Hematopoietic multipotent progenitor cell treated with erythropoietin and hydrocortisone succinate and interleukin-3 and kit ligand, for 8 days (in vitro differentiated cells): ENCODE data around the gene TLR6.

ENCODE experiments used
- DNase-seq: peaks from one replicate; pipeline ENCODE4 v3.0.0-alpha.2; 2015

Gene TLR6

DNA sequence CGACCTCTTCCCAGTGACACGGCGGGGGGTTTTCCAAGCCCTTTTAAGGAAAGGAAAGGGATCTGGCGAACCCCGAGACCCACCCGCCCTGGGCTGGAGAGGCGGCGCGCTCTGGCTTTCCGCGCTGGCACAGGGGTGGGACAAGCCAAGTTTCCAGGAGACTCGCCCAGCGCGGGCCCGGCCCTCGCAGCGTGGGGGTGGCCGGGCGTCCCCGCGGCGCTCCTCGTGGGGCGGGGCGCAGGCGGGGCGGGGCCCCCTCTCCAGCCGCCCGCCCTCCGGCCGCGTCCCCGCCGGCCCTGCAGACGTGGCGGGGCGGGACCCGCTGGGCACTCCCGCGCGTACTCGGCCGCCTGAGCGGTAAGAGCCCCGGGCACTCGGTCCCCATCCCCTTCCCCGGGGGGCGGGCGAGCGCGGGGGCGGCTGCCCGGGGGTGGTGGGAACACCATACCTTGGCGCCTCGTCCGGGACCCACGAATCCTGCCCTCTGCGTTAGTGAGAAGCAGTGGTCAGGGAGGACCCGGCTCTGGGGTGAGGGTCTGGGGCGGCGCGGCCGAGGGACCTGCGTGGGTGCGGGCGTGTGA is 11.0 kb upstream of the TLR6 start, which contains the start of gene FAM114A1:
Gene FAM114A1, plus strand, starts transcription at position 329 of the 581 bp plus-strand sequence. CDS start 10,273 bp downstream, outside the sequence.
- peak; percentile 73 for DNase-seq

DNA sequence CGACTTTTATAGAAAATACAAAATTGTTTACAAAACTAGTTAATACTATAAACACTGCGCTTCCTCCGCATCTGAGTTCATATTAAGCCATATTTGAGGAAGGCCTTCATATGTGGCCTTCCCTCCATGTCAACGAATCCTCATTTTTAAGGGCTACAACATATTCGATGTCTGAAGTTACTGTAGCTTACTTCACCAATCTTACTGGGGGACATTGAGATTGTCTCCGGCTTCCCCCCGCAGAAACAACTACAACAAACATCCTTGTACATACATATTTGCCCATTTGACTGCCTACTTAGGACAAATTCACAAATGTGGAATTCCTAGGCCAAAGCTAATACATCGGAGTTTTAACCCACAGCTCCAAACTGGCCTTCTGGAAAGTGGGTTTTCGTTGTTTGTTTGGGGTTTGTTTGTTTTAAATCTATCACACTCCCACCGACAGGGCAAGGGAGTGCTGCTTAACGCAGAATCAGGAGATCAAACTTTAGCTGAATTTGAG is 10.4 kb upstream of the TLR6 start:
- no peak for DNase-seq

DNA sequence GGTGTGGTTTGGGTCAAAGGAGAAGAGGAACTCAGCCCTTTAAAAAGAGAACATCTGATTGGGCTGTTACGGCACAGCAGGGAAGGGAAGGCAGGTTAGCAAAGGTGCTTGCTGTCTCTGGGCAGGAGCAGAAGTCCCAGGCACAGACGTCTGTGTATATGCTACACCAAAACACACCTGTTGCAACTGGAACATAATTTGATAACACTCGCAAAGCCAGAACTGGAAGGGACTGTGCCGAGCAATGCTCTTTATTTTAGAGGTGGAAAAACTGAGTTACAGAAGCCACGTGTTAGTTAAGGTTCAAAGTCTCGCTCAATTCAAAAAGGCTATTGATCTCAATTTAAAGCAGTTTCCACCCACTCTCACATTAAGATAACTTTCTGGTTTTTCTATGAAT is 8.8 kb upstream of the TLR6 start:
- no peak for DNase-seq

DNA sequence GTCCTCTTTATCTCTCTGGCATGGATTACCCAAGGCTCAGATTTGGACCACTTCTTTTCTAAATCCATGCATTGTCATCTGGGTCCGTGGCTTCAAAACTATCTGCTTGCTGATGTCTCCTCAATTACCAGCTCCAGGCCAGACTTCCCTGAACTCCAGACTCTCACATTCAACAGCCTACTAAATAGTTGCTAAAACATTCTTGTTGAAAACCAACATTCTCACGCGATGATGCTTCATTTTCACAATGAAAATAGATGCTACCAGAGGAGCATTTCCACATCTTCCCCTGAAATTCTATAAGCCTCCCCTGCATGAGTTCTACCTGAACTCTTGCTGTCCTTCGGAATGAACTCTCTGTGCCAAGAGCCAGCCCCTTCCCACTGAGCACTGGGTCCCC is 5.2 kb upstream of the TLR6 start:
- no peak for DNase-seq

GRCh38 chr4:38860788-38861424 is 4.3 kb upstream of the TLR6 start:
- peak; percentile 69 for DNase-seq

GRCh38 chr4:38859501-38859900 is 2.9 kb upstream of the TLR6 start:
- no peak for DNase-seq

DNA sequence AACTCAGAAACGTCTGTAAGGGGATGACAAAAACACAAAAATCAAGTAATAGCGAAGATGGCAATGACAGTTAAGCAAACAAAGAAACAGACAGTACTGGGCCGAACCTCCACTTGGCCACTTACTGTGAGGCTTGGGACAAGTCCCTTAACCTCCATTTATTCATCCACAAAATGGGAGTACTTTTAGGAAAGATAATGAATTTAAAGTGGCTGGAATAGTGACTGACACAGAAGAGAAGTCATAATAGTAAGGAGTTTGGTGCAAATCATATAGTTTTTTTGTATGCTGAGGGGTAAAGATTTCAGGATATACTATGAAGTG is 1.4 kb upstream of the TLR6 start:
- no peak for DNase-seq

DNA sequence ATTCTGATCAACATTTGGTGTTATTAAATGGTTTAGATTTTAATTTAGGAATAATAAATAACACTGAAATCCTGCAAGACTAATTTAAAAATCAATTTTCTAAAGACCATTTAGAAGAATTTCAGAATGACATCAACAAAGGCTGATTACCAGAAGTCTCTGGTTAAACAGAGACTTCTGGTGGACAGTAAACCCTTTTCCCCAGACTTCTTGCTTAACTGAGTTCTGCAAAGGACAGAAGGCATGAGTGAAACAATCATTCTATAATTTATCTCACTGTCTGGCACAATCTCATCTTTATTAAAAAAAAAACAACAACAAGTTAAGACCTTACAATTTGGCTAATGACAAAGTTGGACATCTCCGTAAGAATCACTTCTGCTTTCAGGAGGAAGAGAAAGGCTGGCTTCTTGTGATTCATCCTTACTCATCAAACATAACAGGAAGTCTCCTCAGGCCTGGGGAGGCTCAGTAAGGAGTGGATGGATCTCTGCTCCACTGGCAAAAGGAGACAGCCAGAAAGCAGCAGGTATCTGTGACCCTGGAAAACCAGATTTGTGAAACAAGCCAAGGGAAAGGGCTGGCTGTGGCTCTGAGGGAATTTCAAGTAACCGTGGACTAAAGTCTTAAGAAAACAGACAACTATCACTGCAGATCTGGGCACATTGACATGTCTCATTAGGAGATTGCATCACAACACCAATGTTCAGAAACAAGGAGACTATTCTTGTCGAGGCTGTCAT is 908 bp upstream of the TLR6 start:
- DNase-seq: peak; percentile 29

DNA sequence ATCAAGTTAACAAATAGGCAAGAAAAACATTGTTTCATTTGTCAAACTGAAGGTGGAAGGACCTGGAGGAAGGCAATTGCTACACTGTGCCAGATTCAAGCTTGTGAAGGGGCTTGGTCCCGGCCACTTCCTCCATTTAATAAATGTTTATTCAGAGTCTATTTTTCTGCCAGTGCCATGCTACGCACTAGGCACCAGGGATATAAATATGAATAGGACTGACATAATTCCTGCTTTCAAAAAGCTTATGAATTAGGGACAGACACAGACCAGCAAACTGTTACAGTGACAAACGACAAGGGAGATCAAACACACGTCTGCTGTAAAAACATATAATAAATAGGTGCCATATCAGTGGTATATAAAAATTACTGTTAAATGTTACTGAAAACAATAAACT is 571 bp downstream of the TLR6 start:
- DNase-seq: peak; percentile 46

- DNase-seq: no peak
Observed at GRCh38 chr4:38855466-38855865, 1.2 kb downstream of the TLR6 start.

DNA sequence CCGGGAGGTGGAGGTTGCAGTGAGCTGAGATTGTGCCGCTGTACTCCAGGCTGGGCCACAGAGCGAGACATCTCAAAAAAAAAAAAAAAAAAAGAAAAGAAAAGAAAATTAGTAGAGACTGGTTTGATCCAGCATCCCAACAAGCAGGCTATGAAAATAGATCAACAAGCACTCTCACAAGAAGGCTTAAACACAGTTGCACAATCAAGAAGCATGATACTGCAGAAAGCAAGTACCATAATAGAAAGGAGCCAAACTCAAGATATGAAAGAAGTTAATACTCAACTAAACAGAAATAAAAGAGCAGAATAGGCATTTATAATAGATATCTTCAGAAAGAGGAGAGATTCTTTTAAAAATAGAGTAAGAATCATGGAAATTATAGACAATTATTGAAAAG is 10.6 kb downstream of the TLR6 start:
- no peak for DNase-seq

GRCh38 chr4:38842994-38843393 is 13.6 kb downstream of the TLR6 start:
- DNase-seq: no peak

DNA sequence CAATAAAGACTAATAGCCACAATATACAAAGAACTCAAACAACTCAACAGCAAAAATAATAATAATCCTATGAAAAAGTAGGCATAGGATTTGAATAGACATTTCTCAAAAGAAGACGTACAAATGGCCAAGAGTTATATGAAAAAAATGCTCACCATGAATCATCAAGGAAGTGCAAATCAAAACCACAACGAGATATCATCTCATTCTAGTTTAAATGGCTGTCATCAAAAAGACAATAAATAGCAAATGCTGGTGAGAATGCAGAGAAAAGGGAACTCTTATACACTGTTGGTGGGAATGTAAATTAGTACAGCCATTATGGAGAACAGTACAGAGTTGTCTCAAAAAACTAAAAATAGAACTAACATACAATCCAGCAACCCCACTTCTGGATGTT is 18.8 kb downstream of the TLR6 start:
- DNase-seq: no peak

DNA sequence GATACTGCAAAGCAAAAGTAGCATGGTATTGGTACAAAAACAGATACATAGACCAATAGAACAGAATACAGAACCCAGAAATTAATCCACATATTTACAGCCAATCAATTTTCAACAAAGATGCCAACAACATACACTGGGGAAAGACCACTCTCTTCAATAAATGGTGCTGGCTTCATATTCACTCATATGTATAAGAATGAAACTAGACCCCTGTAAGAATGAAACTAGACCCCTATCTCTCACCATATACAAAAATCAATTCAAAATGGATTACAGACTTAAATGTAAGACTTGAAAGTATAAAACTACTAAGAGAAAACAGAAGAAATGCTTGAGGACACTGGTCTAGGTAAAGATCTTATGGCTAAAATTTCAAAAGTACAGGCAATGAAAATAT is 19.3 kb downstream of the TLR6 start:
- no peak for DNase-seq

GRCh38 chr4:38834570-38834969 is 22.0 kb downstream of the TLR6 start:
- DNase-seq: no peak

- peak; percentile 25 for DNase-seq
Observed at GRCh38 chr4:38832624-38833528, 23.7 kb downstream of the TLR6 start.

DNA sequence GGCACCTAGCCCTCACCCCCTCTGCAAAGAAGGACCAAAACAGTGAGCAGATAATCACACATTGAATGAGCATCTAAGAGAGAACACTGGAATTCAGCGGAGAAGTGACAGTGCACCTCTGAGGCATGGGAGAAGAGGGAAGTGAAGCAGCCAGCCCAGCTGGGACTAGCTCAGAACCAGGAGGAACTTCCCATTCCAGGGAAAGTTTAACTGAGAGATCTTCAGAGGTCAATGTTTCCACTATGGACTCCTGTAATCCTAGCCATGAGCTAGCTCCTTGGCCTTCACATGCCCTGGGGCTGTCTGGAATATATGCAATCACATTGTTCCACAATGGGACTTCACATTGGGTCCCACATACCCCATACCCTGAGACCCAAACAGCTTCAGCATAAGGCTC is 24.4 kb downstream of the TLR6 start:
- DNase-seq: no peak

DNA sequence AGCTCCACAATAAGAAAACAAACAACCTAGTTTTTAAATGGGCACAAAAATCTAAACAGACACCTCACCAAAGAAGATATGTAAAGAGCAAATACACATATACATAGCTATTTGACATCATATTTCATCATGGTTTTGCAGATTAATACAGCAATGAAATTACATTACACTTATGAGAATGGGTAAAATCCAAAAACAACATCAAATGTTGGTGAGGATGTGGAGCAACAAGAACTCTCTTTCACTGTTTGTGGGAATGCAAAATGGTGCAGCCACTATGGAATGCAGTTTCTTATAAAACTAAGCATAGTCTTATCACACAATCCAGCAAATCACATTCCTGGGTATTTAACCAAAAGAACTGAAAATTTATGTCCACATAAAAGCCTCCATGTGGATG is 25.0 kb downstream of the TLR6 start:
- DNase-seq: no peak

DNA sequence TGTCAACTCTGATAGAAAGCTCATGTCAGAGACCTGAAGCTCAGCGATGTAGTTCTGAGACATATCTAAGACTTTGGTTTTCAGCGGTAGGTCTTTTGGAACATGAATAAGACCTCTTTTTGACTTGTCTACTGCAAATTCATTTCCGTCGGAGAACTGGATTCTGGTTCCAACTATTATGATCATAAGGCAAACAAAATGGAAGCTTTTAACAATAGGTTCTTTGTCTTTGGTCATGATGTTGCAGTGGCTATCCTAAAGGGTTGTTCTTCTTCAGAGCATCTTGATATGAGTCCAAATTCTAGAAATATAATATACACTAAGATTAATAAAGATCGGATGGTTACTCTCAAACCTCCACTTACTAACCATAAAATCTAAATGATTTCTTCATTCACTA is 27.4 kb downstream of the TLR6 start:
- no peak for DNase-seq

GRCh38 chr4:38823766-38824165 is 32.9 kb downstream of the TLR6 start:
- DNase-seq: no peak

DNA sequence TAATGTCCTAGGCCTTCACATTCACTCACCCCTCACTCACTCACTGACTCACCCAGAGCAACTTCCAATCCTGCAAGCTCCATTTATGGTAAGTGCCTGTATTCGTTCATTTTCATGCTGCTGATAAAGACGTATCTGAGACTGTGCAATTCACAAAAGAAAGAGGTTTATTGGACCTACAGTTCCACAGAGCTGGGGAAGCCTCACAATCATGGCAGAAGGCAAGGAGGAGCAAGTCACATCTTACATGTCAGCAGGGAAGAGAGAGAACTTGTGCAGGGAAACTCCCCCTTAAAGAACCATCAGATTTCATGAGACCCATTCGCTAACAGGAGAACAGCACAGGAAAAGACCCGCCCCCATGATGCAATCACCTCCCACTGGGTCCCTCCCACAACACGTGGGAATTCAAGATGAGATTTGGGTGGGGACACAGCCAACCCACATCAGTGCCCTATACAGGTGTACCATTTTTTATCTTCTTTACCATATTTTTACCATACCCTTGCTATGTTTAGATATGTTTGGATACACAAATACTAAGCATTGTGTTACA is 33.8 kb downstream of the TLR6 start:
- no peak for DNase-seq

GRCh38 chr4:38821739-38822138 is 34.9 kb downstream of the TLR6 start:
- no peak for DNase-seq
